Fibroblast of gingiva (primary cell): ENCODE data around the gene PLXNA1.

Source experiments
- DNase-seq: peaks from one replicate; pipeline ENCODE4 v3.0.0-alpha.2; 2011; ENCODE audit warnings: low read depth

PLXNA1 gene

DNA sequence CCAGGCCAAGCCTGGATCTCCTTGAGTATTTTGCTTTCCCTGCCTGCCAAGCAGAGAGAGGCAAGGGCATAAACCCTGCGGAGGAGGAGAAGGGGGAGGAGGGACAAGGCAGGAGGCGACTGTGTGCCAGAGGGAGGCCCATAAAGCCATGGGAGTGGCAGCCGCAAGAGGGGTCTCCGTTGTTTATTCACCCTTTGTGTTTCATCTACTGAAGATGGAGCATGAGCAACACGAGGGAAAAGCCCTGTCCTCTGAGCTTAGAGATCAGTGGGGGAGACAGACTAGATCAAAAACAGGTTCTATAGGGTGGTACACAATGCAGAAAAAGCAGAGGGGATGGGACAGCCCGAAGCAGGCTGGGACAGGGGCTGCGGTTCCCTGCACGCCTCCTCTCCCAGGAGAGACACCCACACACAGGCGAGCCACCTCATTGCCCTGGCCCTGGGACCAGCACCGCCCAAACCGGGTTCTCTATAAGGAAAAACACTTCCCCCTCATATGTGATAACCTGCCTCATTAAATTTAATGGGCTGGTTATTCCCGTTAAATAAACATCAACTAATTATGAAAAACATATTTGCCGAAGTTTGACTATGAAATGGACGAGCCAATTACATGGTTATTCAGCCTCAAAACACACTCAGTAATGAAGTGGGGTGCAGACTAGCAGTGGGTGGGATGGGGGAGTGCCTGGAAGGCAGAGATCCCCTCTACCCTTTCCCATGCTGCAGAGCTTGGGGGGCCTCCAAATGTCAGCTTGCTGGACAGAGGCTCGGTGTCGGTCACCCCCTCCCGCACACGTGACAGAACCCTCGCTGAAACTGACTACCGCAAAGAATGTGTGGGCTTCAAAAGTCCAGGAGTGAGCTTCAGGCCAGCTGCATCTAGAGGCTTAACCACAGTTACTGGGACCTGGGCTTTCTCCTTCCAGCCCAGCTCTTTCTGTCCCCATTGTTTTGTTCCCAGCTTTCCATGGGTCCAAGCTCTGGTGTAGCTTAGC lies 14.2 kb upstream of the PLXNA1 start:
- no peak for DNase-seq

DNA sequence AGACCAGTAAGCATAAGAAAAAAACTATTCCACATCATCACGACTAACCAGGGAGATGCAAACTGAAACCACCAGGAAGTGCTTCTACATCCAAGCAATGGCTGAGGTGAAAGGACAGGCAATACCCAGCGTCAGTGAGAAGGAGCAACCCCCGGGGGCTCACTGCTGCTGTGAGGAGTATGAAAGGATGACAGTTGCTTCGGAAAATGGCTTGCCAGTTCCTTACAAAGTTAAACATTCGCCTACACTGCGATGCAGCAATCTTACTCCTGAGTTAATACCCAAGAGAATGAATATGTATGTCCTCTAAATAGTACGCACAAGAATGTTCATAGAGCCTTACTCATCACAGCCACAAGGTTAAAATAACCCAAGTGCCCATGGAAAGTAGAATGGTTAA lies 13.3 kb upstream of the PLXNA1 start:
- peak; percentile 18 for DNase-seq

DNA sequence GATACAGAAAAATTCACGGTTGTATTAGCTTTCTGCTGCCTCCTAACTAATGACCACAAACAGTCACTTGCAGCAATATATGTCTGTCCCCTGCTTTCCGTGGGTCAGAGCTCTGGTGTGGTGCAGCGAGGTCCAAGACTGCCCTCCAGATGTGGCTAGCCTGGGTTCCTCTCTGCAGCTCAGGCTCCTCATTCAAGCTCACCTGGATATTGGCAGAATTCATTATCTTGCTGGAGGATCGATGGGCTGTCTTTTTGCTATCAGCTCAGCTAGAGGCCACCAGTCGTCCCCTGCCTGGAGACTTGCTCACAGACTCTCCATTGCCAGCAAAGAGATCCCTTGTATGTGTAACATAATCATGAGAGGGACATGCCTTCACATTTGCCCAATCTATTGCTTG lies 12.8 kb upstream of the PLXNA1 start:
- no peak for DNase-seq

- no peak for DNase-seq
Measured at GRCh38 chr3:126970921-126971320, 12.0 kb upstream of the PLXNA1 start.

DNA sequence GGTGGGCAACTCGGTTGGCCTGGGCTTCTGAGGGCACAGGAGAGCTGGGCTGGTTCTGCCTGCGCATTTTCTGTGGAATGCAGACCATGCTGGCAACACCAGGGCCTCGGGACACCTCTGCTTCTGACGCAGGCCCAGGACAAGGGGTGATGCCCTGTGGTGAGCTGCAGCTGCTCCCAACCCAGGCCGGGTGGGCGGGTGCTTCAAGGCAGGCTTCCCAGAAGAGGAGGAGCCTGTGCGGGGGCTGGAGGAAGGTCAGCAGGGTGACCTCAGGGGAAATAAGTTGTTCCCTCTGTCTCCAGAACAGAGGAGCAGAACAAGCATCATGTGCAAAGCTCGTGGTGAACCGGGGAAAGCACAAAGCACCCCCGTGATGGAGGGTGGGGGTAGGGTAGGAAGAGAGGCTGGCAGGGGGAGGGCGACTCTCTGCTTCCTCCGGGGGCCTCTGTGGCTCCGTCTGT lies 11.0 kb upstream of the PLXNA1 start:
- DNase-seq = peak; percentile 69

GRCh38 chr3:126972866-126973265 lies 10.0 kb upstream of the PLXNA1 start:
- no peak for DNase-seq

- DNase-seq = no peak
Measured at GRCh38 chr3:126973814-126974213, 9.1 kb upstream of the PLXNA1 start.

GRCh38 chr3:126974756-126975155 lies 8.2 kb upstream of the PLXNA1 start:
- DNase-seq = no peak

GRCh38 chr3:126976906-126977305 lies 6.0 kb upstream of the PLXNA1 start:
- no peak for DNase-seq

- no peak for DNase-seq
Measured at GRCh38 chr3:126977821-126978220, 5.1 kb upstream of the PLXNA1 start.

DNA sequence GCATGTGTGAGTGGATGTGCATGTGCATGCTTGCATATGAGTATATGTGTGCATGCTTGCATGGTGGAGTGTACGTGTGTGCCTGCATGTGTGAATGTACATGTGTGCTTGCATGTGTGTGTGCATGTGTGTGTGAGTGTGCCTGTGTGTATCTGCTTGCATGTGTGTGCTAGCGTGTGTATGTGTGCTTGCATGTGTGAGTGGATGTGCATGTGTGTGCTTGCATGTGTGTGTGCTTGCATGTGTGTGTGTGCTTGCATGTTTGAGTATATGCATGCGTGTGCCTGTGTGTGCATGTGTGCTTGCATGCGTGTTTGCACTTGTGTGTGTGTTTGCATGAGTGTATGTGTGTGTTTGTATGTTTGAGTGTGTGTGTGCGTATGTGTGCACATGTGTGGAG lies 4.6 kb upstream of the PLXNA1 start:
- DNase-seq = no peak

DNA sequence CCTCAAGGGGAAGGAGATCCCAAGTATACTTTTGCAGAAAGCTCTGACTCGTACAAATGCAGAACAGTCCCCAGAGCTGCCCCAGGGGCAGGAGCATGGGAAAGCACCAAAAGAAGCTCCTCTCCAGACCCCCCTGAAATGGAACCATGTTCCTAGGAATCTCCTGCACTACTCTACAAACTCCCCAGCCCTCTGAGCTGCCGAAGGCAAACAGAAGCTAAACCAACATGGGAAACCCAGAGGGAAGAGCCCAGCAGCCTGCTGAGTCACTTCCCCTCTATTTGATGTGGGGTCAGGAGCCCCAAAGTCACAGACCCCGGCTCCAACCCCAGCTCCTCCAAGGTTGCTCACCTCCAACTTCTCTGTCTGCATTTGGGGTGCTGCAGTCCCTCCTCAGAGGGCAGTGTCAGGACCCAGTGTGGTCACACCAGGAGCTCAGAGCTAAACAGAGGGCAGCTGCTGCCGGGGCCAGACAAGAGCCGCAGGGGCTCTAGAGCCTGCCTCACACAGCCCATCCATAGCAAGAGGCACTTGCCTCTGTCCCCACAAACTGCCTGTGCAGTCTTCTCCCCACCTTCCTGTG lies 3.8 kb upstream of the PLXNA1 start:
- no peak for DNase-seq

GRCh38 chr3:126980266-126980811 lies 2.6 kb upstream of the PLXNA1 start:
- DNase-seq = no peak

- DNase-seq = no peak
Measured at GRCh38 chr3:126982126-126982470, 817 bp upstream of the PLXNA1 start.

DNA sequence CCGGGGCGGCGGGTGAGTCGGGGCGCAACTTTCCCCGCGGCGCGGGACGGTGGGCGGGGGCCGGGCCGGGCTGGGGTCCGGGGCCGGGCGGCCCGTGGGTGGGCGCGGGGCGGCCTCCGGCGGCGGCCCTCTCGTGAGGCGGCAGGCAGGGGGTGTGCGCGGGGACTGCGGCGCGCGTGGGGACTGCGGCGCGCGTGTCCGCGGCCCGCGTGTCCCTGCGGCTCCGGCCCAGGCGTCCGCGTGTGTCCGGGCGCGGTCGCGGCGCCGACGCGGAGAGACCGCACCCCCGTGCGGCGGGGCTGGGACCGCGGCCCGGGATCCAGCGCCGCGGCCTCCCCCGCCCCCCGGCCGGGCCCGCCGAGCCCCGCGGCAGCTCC lies 349 bp downstream of the PLXNA1 start:
- no peak for DNase-seq

GRCh38 chr3:126983653-126984390 lies 907 bp downstream of the PLXNA1 start:
- DNase-seq = no peak

- no peak for DNase-seq
Measured at GRCh38 chr3:126984391-126985131, 1.6 kb downstream of the PLXNA1 start.

GRCh38 chr3:126985132-126985985 lies 2.4 kb downstream of the PLXNA1 start:
- no peak for DNase-seq

DNA sequence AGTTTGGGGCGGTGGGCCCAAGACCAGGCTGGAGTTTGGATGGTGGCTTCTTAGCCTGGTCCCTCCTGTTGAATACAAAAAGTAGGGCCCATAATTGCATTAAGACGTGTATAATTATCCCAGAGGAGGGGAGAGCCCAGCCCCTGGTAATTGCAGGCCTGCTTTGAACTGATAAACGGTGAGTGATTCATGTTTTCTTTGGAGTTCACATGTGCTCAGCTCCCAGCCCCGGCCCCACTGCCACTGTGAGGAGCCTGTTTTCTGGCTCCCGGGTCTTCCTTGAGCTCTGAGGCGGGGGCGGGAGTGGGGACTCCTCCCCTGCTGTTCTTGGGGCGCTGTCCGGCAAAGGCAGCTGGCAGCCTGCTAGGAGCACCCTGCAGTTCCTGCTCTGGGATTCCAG lies 3.1 kb downstream of the PLXNA1 start:
- no peak for DNase-seq

DNA sequence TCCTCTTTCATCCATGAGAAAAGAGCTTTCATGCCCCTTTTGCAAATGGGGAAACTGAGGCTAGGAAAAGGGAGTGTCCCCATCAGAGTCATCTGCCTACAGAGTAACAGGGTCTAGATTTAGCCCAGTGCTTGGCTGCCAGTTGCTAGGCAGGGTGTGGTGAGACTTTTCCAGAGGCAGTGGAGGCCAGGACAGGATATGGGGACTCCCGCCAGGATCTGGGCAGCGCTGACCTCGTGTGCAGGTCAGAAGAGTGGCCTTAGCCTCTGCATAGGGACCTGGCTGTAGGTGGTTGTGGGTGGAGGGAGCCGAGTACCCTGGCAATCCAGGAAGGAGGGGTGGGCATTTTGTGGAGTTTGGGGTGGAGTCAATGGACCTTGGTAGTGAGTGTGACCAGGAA lies 4.2 kb downstream of the PLXNA1 start:
- DNase-seq = no peak

DNA sequence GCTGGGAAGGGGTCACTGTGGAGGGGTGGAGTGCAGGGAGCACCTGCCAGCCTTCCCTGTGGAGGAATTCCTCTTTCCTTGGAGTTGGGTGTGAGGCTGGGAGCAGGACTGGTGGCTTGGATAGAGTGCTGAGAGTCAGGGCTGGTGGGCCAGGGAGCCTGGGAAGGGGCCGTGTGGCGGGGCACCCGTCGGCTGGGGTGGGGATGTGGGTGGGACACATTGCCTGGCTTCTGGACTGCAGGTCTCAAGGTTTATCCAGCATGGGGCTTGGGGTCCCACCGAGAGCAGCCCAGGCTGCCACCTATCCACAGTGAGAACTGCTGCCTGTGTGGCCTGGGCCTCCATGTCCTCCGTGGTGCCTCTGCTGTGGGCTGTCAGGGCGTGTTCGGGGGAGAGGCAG lies 4.7 kb downstream of the PLXNA1 start:
- no peak for DNase-seq
